Naive thymus-derived CD8-positive, alpha-beta T cell (primary cell): ENCODE results near the gene PRKG1. TPM values are rescaled to one million over a fixed set of nuclear protein-coding genes. Genes with fewer than 3 reads are reported as not detected.

ENCODE experiments used
- ATAC-seq, 2 donors: fragments of 150-1000 bp; cut with Tn5 transposase in 1 of 2; sonication (Bioruptor Pico), chemical (Tn5 transposase) in 1 of 2; 1 replicate in 1 of 2; 2 replicates in 1 of 2; pipeline ENCODE4 v1.10.0; 2021; ENCODE audit warnings: mild to moderate bottlenecking in 2 of 2, moderate library complexity in 2 of 2
- POLR2A ChIA-PET: fragments of 350-600 bp; sonication (Branson Sonifier 250); formaldehyde crosslinking; loops from one replicate; lab custom pipeline; 2021; ENCODE audit warnings: antibody characterized with exemption; lab: Charles Lee
- DNase-seq, 10 donors: peaks; one replicate each; pipeline versions ENCODE4 v3.0.0 to v3.0.0-alpha.2; 2020 to 2022
- H3K27ac Mint-ChIP-seq, 10 donors: one replicate each; pipeline ENCODE4 v1.8.0; 2020 to 2022; ENCODE audit warnings: mild to moderate bottlenecking in 10 of 10, mixed read lengths in 10 of 10, moderate library complexity in 4 of 10, inconsistent platforms in 1 of 10
- H3K27me3 Mint-ChIP-seq, 5 donors: one replicate each; pipeline ENCODE4 v1.8.0; 2021 to 2022; ENCODE audit warnings: mixed read lengths in 5 of 5
- H3K36me3 Mint-ChIP-seq, 3 donors: one replicate each; pipeline ENCODE4 v1.8.0; 2020 to 2022; ENCODE audit warnings: mixed read lengths in 3 of 3, mild to moderate bottlenecking in 2 of 3, inconsistent platforms in 1 of 3
- H3K4me1 Mint-ChIP-seq, 4 donors: one replicate each; pipeline ENCODE4 v1.8.0; 2021 to 2022; ENCODE audit warnings: mixed read lengths in 4 of 4
- H3K4me3 Mint-ChIP-seq, 10 donors: one replicate each; pipeline ENCODE4 v1.8.0; 2020 to 2022; ENCODE audit warnings: mild to moderate bottlenecking in 10 of 10, mixed read lengths in 10 of 10, moderate library complexity in 6 of 10, inconsistent platforms in 1 of 10
- H3K9me3 Mint-ChIP-seq, 9 donors: one replicate each; pipeline ENCODE4 v1.8.0; 2020 to 2022; ENCODE audit warnings: mixed read lengths in 9 of 9, mild to moderate bottlenecking in 3 of 9, inconsistent platforms in 1 of 9, moderate library complexity in 1 of 9
- polyA plus RNA-seq, 3 donors: library from polyadenylated mRNA; unstranded; fragments of 300-500 nt; fragmentation: Illumina TruSeq; gene quantifications; one replicate each; pipeline ENCODE4 v1.2.3, GENCODE V29; 2021
- total RNA-seq, 8 experiments: library from RNA in 2 of 8; stranded (reverse) in 2 of 8; gene quantifications; one replicate each; pipeline ENCODE4 v1.2.3 and lab custom pipeline; 2021 to 2026

The PRKG1 gene
- total and polyA plus RNA-seq, 5 experiments from 2014 or later = not detected

- Mint-ChIP-seq H3K27me3 (peaks cover 14 to 39% (median 28%) of the 10 kb centered on the region in 5 donors), H3K4me1 (peaks cover 5 to 11% (median 9%) of the 10 kb centered on the region in 4 donors), H3K36me3 (no peaks in the 10 kb centered on the region), H3K4me3 (no peak overlapping the region), H3K9me3 (peaks cover 0 to 3% (median 0%) of the 10 kb centered on the region in 9 donors), H3K27ac (no peak overlapping the region)
- POLR2A ChIA-PET = no interaction called here
- DNase-seq = no peak
- ATAC-seq = no peak
Measured at GRCh38 chr10:51079331-51079730, 5.0 kb downstream of the PRKG1 start.

GRCh38 chr10:51079766-51080165, 5.5 kb downstream of the PRKG1 start:
- peaks cover 13 to 38% (median 26%) of the 10 kb centered on the region in 5 donors for H3K27me3 Mint-ChIP-seq
- POLR2A ChIA-PET = no interaction called here

GRCh38 chr10:51080311-51081006, 6.2 kb downstream of the PRKG1 start:
- peaks cover 9 to 31% (median 21%) of the 10 kb centered on the region in 5 donors for H3K27me3 Mint-ChIP-seq
- no peaks in the 10 kb centered on the region for H3K36me3 Mint-ChIP-seq
- POLR2A ChIA-PET = no interaction called here
- peaks cover 0 to 2% (median 0%) of the 10 kb centered on the region in 4 donors for H3K4me1 Mint-ChIP-seq
- ATAC-seq = no peak
- no peak overlapping the region for H3K4me3 Mint-ChIP-seq
- no peak overlapping the region for H3K27ac Mint-ChIP-seq
- H3K9me3 Mint-ChIP-seq = peaks cover 0 to 8% (median 0%) of the 10 kb centered on the region in 9 donors
- no peak for DNase-seq

More at GRCh38 chr10:51079766-51080165, 5.5 kb downstream of the PRKG1 start:
- Mint-ChIP-seq H3K4me3 (no peak overlapping the region), H3K36me3 (no peaks in the 10 kb centered on the region), H3K4me1 (peaks cover 3 to 8% (median 5%) of the 10 kb centered on the region in 4 donors), H3K27ac (no peak overlapping the region), H3K9me3 (peaks cover 0 to 3% (median 0%) of the 10 kb centered on the region in 9 donors)
- DNase-seq (no peak), ATAC-seq (no peak)

GRCh38 chr10:51082857-51083256, 8.6 kb downstream of the PRKG1 start:
- H3K4me3 Mint-ChIP-seq = no peak overlapping the region
- DNase-seq = no peak
- no peak overlapping the region for H3K27ac Mint-ChIP-seq
- peaks cover 0 to 18% (median 11%) of the 10 kb centered on the region in 5 donors for H3K27me3 Mint-ChIP-seq
- H3K36me3 Mint-ChIP-seq = no peaks in the 10 kb centered on the region
- H3K9me3 Mint-ChIP-seq = peaks cover 0 to 8% (median 0%) of the 10 kb centered on the region in 9 donors
- POLR2A ChIA-PET = no interaction called here
- no peaks in the 10 kb centered on the region for H3K4me1 Mint-ChIP-seq
- no peak for ATAC-seq

GRCh38 chr10:51083356-51083853, 9.1 kb downstream of the PRKG1 start:
- no peak overlapping the region for H3K27ac Mint-ChIP-seq
- H3K27me3 Mint-ChIP-seq = peaks cover 0 to 18% (median 11%) of the 10 kb centered on the region in 5 donors
- DNase-seq (no peak), ATAC-seq (no peak)
- no peak overlapping the region for H3K4me3 Mint-ChIP-seq
- H3K9me3 Mint-ChIP-seq = peaks cover 0 to 8% (median 0%) of the 10 kb centered on the region in 9 donors
- POLR2A ChIA-PET = no interaction called here
- no peaks in the 10 kb centered on the region for H3K36me3 Mint-ChIP-seq
- no peaks in the 10 kb centered on the region for H3K4me1 Mint-ChIP-seq

GRCh38 chr10:51085204-51085603, 10.9 kb downstream of the PRKG1 start:
- no peak for ATAC-seq
- peaks cover 0 to 10% (median 1%) of the 10 kb centered on the region in 5 donors for H3K27me3 Mint-ChIP-seq
- H3K9me3 Mint-ChIP-seq = peaks cover 0 to 8% (median 0%) of the 10 kb centered on the region in 9 donors
- DNase-seq = no peak
- H3K36me3 Mint-ChIP-seq = no peaks in the 10 kb centered on the region
- H3K4me1 Mint-ChIP-seq = no peaks in the 10 kb centered on the region
- POLR2A ChIA-PET = no interaction called here
- no peak overlapping the region for H3K27ac Mint-ChIP-seq
- H3K4me3 Mint-ChIP-seq = no peak overlapping the region

GRCh38 chr10:51086710-51087109, 12.4 kb downstream of the PRKG1 start:
- ATAC-seq (no peak), DNase-seq (no peak)
- Mint-ChIP-seq H3K27me3 (peaks cover 0 to 4% (median 1%) of the 10 kb centered on the region in 5 donors), H3K36me3 (no peaks in the 10 kb centered on the region), H3K9me3 (peaks cover 0 to 8% (median 0%) of the 10 kb centered on the region in 9 donors), H3K4me1 (no peaks in the 10 kb centered on the region), H3K4me3 (no peak overlapping the region), H3K27ac (no peak overlapping the region)
- POLR2A ChIA-PET = no interaction called here

GRCh38 chr10:51087114-51087513, 12.8 kb downstream of the PRKG1 start:
- POLR2A ChIA-PET = no interaction called here
- peaks cover 0 to 8% (median 0%) of the 10 kb centered on the region in 9 donors for H3K9me3 Mint-ChIP-seq
- H3K36me3 Mint-ChIP-seq = no peaks in the 10 kb centered on the region
- ATAC-seq (no peak), DNase-seq (no peak)
- H3K4me1 Mint-ChIP-seq = no peaks in the 10 kb centered on the region
- no peak overlapping the region for H3K27ac Mint-ChIP-seq
- peaks cover 0 to 7% (median 1%) of the 10 kb centered on the region in 5 donors for H3K27me3 Mint-ChIP-seq
- no peak overlapping the region for H3K4me3 Mint-ChIP-seq

- Mint-ChIP-seq H3K36me3 (no peaks in the 10 kb centered on the region), H3K4me3 (no peak overlapping the region), H3K4me1 (no peaks in the 10 kb centered on the region), H3K9me3 (peaks cover 0 to 12% (median 0%) of the 10 kb centered on the region in 9 donors), H3K27me3 (peaks cover 0 to 4% (median 0%) of the 10 kb centered on the region in 5 donors), H3K27ac (no peak overlapping the region)
- ATAC-seq (no peak), DNase-seq (no peak)
- POLR2A ChIA-PET = no interaction called here
Measured at GRCh38 chr10:51090190-51090589, 15.9 kb downstream of the PRKG1 start.

- DNase-seq = no peak
- Mint-ChIP-seq H3K27ac (no peak overlapping the region), H3K4me3 (no peak overlapping the region), H3K9me3 (peaks cover 0 to 12% (median 0%) of the 10 kb centered on the region in 9 donors), H3K4me1 (no peaks in the 10 kb centered on the region), H3K27me3 (peaks cover 0 to 4% (median 0%) of the 10 kb centered on the region in 5 donors), H3K36me3 (no peaks in the 10 kb centered on the region)
- POLR2A ChIA-PET = no interaction called here
- ATAC-seq = no peak
Measured at GRCh38 chr10:51092402-51092801, 18.1 kb downstream of the PRKG1 start.

- no peaks in the 10 kb centered on the region for H3K4me1 Mint-ChIP-seq
- H3K27ac Mint-ChIP-seq = no peak overlapping the region
- H3K9me3 Mint-ChIP-seq = peaks cover 0 to 12% (median 0%) of the 10 kb centered on the region in 9 donors
- POLR2A ChIA-PET = no interaction called here
- DNase-seq (no peak), ATAC-seq (no peak)
- H3K4me3 Mint-ChIP-seq = no peak overlapping the region
- H3K36me3 Mint-ChIP-seq = no peaks in the 10 kb centered on the region
- H3K27me3 Mint-ChIP-seq = peaks cover 0 to 11% (median 2%) of the 10 kb centered on the region in 5 donors
Measured at GRCh38 chr10:51095444-51095843, 21.2 kb downstream of the PRKG1 start.

GRCh38 chr10:51097546-51097945, 23.3 kb downstream of the PRKG1 start:
- POLR2A ChIA-PET = no interaction called here
- Mint-ChIP-seq H3K4me3 (no peak overlapping the region), H3K27ac (no peak overlapping the region), H3K9me3 (peaks cover 0 to 2% (median 0%) of the 10 kb centered on the region in 9 donors), H3K27me3 (peaks cover 2 to 10% (median 7%) of the 10 kb centered on the region in 5 donors), H3K4me1 (no peaks in the 10 kb centered on the region), H3K36me3 (no peaks in the 10 kb centered on the region)
- ATAC-seq = no peak
- no peak for DNase-seq

GRCh38 chr10:51100221-51100620, 25.9 kb downstream of the PRKG1 start:
- H3K36me3 Mint-ChIP-seq = no peaks in the 10 kb centered on the region
- no peak overlapping the region for H3K27ac Mint-ChIP-seq
- H3K4me3 Mint-ChIP-seq = no peak overlapping the region
- no peaks in the 10 kb centered on the region for H3K4me1 Mint-ChIP-seq
- no peak for ATAC-seq
- POLR2A ChIA-PET = no interaction called here
- H3K27me3 Mint-ChIP-seq = peaks cover 2 to 11% (median 7%) of the 10 kb centered on the region in 5 donors
- H3K9me3 Mint-ChIP-seq = peaks cover 0 to 2% (median 0%) of the 10 kb centered on the region in 9 donors
- DNase-seq = no peak
